Measurements from ENCODE around the gene SOD3. TPM values are rescaled to one million over a fixed set of nuclear protein-coding genes. Genes with fewer than 3 reads are reported as not detected.

The SOD3 gene
- total RNA-seq, 1 donor from 2014 or later, result 198 TPM

DNA sequence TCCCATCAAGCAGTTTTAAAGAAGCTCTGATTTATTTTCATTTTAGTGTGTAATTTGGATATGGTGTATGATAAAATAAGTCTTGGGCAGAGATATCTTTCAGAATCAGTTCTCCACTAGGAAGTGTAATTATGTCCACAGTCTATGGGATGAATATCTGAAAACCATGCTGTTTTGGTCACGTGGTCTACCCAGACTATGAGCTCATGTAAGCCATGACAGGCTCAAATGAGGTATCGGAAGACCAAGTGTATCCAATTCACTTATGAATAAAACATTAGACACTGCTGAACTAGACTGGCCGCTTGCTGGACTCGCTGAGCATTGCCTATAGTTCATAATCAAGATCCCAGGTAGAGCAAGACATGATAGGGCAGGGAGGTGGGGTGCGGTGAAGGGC lies 50.5 kb downstream of the SOD3 start:
- DNase-seq, result no peak
- no peak for ATAC-seq
- TF ChIP-seq, protein P1, sequence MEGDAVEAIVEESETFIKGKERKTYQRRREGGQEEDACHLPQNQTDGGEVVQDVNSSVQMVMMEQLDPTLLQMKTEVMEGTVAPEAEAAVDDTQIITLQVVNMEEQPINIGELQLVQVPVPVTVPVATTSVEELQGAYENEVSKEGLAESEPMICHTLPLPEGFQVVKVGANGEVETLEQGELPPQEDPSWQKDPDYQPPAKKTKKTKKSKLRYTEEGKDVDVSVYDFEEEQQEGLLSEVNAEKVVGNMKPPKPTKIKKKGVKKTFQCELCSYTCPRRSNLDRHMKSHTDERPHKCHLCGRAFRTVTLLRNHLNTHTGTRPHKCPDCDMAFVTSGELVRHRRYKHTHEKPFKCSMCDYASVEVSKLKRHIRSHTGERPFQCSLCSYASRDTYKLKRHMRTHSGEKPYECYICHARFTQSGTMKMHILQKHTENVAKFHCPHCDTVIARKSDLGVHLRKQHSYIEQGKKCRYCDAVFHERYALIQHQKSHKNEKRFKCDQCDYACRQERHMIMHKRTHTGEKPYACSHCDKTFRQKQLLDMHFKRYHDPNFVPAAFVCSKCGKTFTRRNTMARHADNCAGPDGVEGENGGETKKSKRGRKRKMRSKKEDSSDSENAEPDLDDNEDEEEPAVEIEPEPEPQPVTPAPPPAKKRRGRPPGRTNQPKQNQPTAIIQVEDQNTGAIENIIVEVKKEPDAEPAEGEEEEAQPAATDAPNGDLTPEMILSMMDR (IDR thresholded peaks at IDR 0.05), result no peak
- Histone ChIP-seq H3K27me3 (no peaks in the 10 kb centered on the region), H3K4me1 (peaks cover 6% of the 10 kb centered on the region), H3K4me3 (no peak overlapping the region), H3K27ac (no peak overlapping the region), H3K9me3 (no peaks in the 10 kb centered on the region), H3K36me3 (no peaks in the 10 kb centered on the region)
- intact Hi-C loops (cut with DNase I), result no loop called here

DNA sequence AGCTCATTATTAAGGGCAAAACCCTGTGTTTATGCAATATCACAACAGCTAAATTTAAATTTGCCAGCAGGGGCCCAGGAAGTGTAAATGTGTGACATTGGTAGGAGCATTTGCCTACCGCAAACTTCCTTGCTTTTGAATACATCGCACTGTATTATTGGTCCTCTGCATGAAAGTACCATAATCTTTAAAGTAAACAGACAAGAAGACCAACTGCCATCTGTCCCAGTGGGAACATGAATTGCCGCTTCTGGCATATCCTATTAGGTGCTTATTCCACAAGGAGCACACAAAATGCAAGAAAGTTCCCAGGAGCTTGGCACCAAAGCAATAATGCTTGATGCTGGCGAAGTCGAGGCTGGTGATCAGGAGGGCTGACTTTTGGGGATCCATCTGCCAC lies 51.3 kb downstream of the SOD3 start:
- Histone ChIP-seq H3K36me3 (no peaks in the 10 kb centered on the region), H3K9me3 (no peaks in the 10 kb centered on the region), H3K27me3 (no peaks in the 10 kb centered on the region), H3K4me1 (peaks cover 2% of the 10 kb centered on the region), H3K27ac (no peak overlapping the region), H3K4me3 (no peak overlapping the region)
- DNase-seq (no peak), ATAC-seq (no peak)
- TF ChIP-seq, protein P1 (IDR thresholded peaks at IDR 0.05), result no peak
- intact Hi-C loops (cut with DNase I), result no loop called here

DNA sequence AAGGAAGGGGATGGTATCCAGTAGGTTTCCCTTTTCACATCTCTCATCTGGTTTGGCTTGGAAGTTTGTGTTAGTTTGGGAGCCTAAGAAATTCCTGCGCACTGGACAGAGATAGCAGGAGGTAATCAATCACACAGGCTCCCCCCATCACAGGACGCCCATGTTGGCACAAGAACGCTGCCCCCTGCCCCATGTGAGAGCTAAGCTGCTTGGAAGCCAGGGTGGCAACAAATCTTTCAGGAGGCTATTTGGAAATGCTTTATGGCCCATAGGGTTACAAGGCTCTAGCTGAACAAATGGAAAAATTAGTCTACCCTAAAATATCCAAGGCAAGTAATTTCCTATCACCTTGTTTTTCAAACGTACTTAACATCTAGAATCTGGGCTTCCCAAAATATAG lies 54.0 kb downstream of the SOD3 start:
- ATAC-seq (no peak), DNase-seq (no peak)
- no peaks in the 10 kb centered on the region for H3K4me1 ChIP-seq
- H3K36me3 ChIP-seq, result no peaks in the 10 kb centered on the region
- H3K4me3 ChIP-seq, result no peak overlapping the region
- intact Hi-C loops (cut with DNase I), result no loop called here
- TF ChIP-seq, protein P1 (IDR thresholded peaks at IDR 0.05), result no peak
- no peaks in the 10 kb centered on the region for H3K9me3 ChIP-seq
- no peak overlapping the region for H3K27ac ChIP-seq
- no peaks in the 10 kb centered on the region for H3K27me3 ChIP-seq

DNA sequence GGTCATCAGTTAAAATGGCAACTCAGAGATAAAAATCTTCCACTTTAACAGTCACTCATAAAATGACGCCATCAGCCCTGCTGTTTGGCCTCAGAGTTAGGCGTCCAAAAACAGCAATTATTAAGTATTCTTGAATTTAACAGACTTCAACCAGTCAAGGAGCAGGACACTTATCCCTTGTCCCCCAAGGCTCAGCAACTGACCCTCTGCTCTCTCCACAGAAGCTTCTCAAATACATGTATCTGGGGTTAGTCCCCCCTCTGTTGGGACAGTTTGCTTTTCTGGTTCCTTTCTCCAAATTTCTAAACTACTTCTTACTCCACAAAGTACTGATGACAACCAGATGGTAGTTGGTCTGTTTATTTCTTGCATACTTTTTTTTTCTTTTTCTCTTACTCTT lies 54.4 kb downstream of the SOD3 start:
- no peak overlapping the region for H3K27ac ChIP-seq
- no peaks in the 10 kb centered on the region for H3K4me1 ChIP-seq
- TF ChIP-seq, protein P1 (IDR thresholded peaks at IDR 0.05), result no peak
- H3K27me3 ChIP-seq, result no peaks in the 10 kb centered on the region
- no peaks in the 10 kb centered on the region for H3K9me3 ChIP-seq
- ATAC-seq, result no peak
- intact Hi-C loops (cut with DNase I), result no loop called here
- no peak overlapping the region for H3K4me3 ChIP-seq
- no peak for DNase-seq
- H3K36me3 ChIP-seq, result no peaks in the 10 kb centered on the region

Other genes with a start within 250 kb of the SOD3 start
- 101 TPM for gene DHX15, start 211.0 kb upstream of the SOD3 start, total RNA-seq
- 28.7 TPM for gene CCDC149, start 117.5 kb downstream of the SOD3 start, total RNA-seq
- 0.84 TPM for gene LGI2, start 235.4 kb downstream of the SOD3 start, total RNA-seq

Data from upper lobe of right lung (tissue), 1 donor.